Activated CD4-positive, alpha-beta T cell treated with anti-CD3 and anti-CD28 coated beads for 36 hours (primary cell): ENCODE results near the gene ZNF683. TPM values are rescaled to one million over a fixed set of nuclear protein-coding genes. Genes with fewer than 3 reads are reported as not detected.
A peak's percentile ranks its signal among the peaks of the same experiment; 100 is the strongest.
"Not testable (repeated sequence)": the region's sequence is repeated elsewhere in the genome, so short reads cannot be mapped to it uniquely, and the experiment has no call there.

Experiments used
- ATAC-seq: fragments of 200-7000 bp; cut with Tn5 transposase; one replicate; pipeline ENCODE4 v1.10.0; 2021; ENCODE audit warnings: mild to moderate bottlenecking, moderate library complexity
- CTCF ChIA-PET: fragments of 350-600 bp; sonication (Branson Sonifier 250); formaldehyde crosslinking; loops from one replicate; lab custom pipeline; 2021; ENCODE audit warnings: antibody characterized with exemption; lab: Charles Lee
- POLR2A ChIA-PET: fragments of 350-600 bp; sonication (Branson Sonifier 250); formaldehyde crosslinking; loops from one replicate; lab custom pipeline; 2021; ENCODE audit warnings: antibody characterized with exemption, inconsistent platforms; lab: Charles Lee
- DNase-seq: peaks from one replicate; pipeline ENCODE4 v3.0.0-alpha.2; 2020
- H3K27ac Mint-ChIP-seq: one replicate; pipeline ENCODE4 v1.8.0; 2021; ENCODE audit warnings: mixed read lengths
- H3K27me3 Mint-ChIP-seq: one replicate; pipeline ENCODE4 v1.8.0; 2021; ENCODE audit warnings: mixed read lengths
- H3K36me3 Mint-ChIP-seq: one replicate; pipeline ENCODE4 v1.8.0; 2021; ENCODE audit warnings: low read depth, mixed read lengths
- H3K4me1 Mint-ChIP-seq: one replicate; pipeline ENCODE4 v1.8.0; 2021; ENCODE audit warnings: mixed read lengths
- H3K4me3 Mint-ChIP-seq: one replicate; pipeline ENCODE4 v1.8.0; 2021; ENCODE audit warnings: mild to moderate bottlenecking, moderate library complexity, mixed read lengths
- H3K9me3 Mint-ChIP-seq: one replicate; pipeline ENCODE4 v1.8.0; 2021; ENCODE audit warnings: low read depth, mixed read lengths
- intact Hi-C, 2 experiments: fragments of 100-400 bp; cut with DNase I in 1 of 2; cut with micrococcal nuclease in 1 of 2; formaldehyde crosslinking; loops; one replicate each; pipeline versions ENCODE4 v1.14.2 to v1.15.1; 2022 to 2024; cut with DNase I, micrococcal nuclease
- total RNA-seq, 2 experiments: library from RNA; stranded (reverse); gene quantifications; one replicate each; pipeline ENCODE4 v1.2.3, GENCODE V29; 2021

The ZNF683 gene
- total RNA-seq, 2 experiments from 2014 or later: not detected

GRCh38 chr1:26385063-26385462 lies 12.5 kb upstream of the ZNF683 start:
- CTCF ChIA-PET, DNase-seq, H3K36me3 Mint-ChIP-seq, H3K4me3 Mint-ChIP-seq, H3K9me3 Mint-ChIP-seq, POLR2A ChIA-PET, intact Hi-C loops, ATAC-seq, H3K27me3 Mint-ChIP-seq, H3K27ac Mint-ChIP-seq: not testable (repeated sequence)
- H3K4me1 Mint-ChIP-seq: peaks cover 29% of the 10 kb centered on the region

GRCh38 chr1:26384076-26384475 lies 11.5 kb upstream of the ZNF683 start:
- Mint-ChIP-seq H3K36me3 (no peaks in the 10 kb centered on the region), H3K9me3 (no peaks in the 10 kb centered on the region), H3K4me1 (peaks cover 31% of the 10 kb centered on the region), H3K4me3 (no peak overlapping the region), H3K27ac (no peak overlapping the region), H3K27me3 (no peaks in the 10 kb centered on the region)
- DNase-seq: no peak
- no peak for ATAC-seq
- ChIA-PET POLR2A (no interaction called here), CTCF (no interaction called here)
- intact Hi-C loops: no loop called here

GRCh38 chr1:26378879-26379251 lies 6.3 kb upstream of the ZNF683 start:
- Mint-ChIP-seq H3K4me3 (no peak overlapping the region), H3K36me3 (no peaks in the 10 kb centered on the region), H3K27me3 (no peaks in the 10 kb centered on the region), H3K4me1 (peaks cover 55% of the 10 kb centered on the region), H3K27ac (no peak overlapping the region), H3K9me3 (no peaks in the 10 kb centered on the region)
- intact Hi-C loops: loop anchor here in 1 of 2 experiments (5.0 kb wide), 1 partner anchor 33 kb away; the partner anchor contains the start of gene LIN28A
- POLR2A ChIA-PET: interaction anchor here (1.0 kb wide), 1 partner anchor 774 kb away, joined by 3 read pairs; no protein-coding TSS in a partner anchor
- CTCF ChIA-PET: interaction anchor here (0.6 to 3.4 kb wide), 9 partner anchors 13 to 209 kb away, joined by 3 to 23 read pairs (median 4); partner anchors contain the start of genes CEP85 and ZNF593
- DNase-seq: no peak
- no peak for ATAC-seq

GRCh38 chr1:26378088-26378878 lies 5.7 kb upstream of the ZNF683 start:
- peak overlapping the region; percentile 36 for H3K4me3 Mint-ChIP-seq
- intact Hi-C loops: loop anchor here in 1 of 2 experiments (5.0 kb wide), 1 partner anchor 34 kb away; the partner anchor contains the start of gene LIN28A
- POLR2A ChIA-PET: interaction anchor here (1.0 kb wide), 1 partner anchor 775 kb away, joined by 3 read pairs; no protein-coding TSS in a partner anchor
- peak overlapping the region; percentile 47 for H3K27ac Mint-ChIP-seq
- peak; percentile 80 for DNase-seq
- no peaks in the 10 kb centered on the region for H3K9me3 Mint-ChIP-seq
- no peaks in the 10 kb centered on the region for H3K36me3 Mint-ChIP-seq
- CTCF ChIA-PET: interaction anchor here (0.6 to 3.4 kb wide), 13 partner anchors 12 to 503 kb away, joined by 3 to 23 read pairs (median 3); partner anchors contain the start of genes CEP85, PAQR7 and ZNF593
- H3K4me1 Mint-ChIP-seq: peaks cover 61% of the 10 kb centered on the region
- ATAC-seq: peak; percentile 95
- H3K27me3 Mint-ChIP-seq: no peaks in the 10 kb centered on the region

GRCh38 chr1:26376050-26376449 lies 3.5 kb upstream of the ZNF683 start:
- H3K36me3 Mint-ChIP-seq: no peaks in the 10 kb centered on the region
- no peak for DNase-seq
- CTCF ChIA-PET: interaction anchor here (0.6 to 1.5 kb wide), 4 partner anchors 12 to 206 kb away, joined by 3 to 9 read pairs (median 4); partner anchors contain the start of gene ZNF593
- H3K4me1 Mint-ChIP-seq: peaks cover 80% of the 10 kb centered on the region
- H3K27ac Mint-ChIP-seq: no peak overlapping the region
- intact Hi-C loops: loop anchor here in 1 of 2 experiments (5.0 kb wide), 1 partner anchor 36 kb away; the partner anchor contains the start of gene LIN28A
- POLR2A ChIA-PET: no interaction called here
- H3K9me3 Mint-ChIP-seq: no peaks in the 10 kb centered on the region
- ATAC-seq: no peak
- no peak overlapping the region for H3K4me3 Mint-ChIP-seq
- H3K27me3 Mint-ChIP-seq: no peaks in the 10 kb centered on the region

GRCh38 chr1:26375081-26375480 lies 2.5 kb upstream of the ZNF683 start:
- peak overlapping the region; percentile 76 for H3K27ac Mint-ChIP-seq
- ChIA-PET POLR2A (interaction anchor here (0.7 kb wide), 1 partner anchor 348 kb away, joined by 7 read pairs; no protein-coding TSS in a partner anchor), CTCF (interaction anchor here (0.6 to 3.6 kb wide), 6 partner anchors 11 to 126 kb away, joined by 3 to 13 read pairs (median 5); no protein-coding TSS in a partner anchor)
- intact Hi-C loops: loop anchor here in 1 of 2 experiments (5.0 kb wide), 1 partner anchor 37 kb away; the partner anchor contains the start of gene LIN28A
- no peak overlapping the region for H3K4me3 Mint-ChIP-seq
- H3K36me3 Mint-ChIP-seq: no peaks in the 10 kb centered on the region
- ATAC-seq: peak; percentile 7
- no peak for DNase-seq
- peaks cover 89% of the 10 kb centered on the region for H3K4me1 Mint-ChIP-seq
- H3K9me3 Mint-ChIP-seq: no peaks in the 10 kb centered on the region
- H3K27me3 Mint-ChIP-seq: no peaks in the 10 kb centered on the region

GRCh38 chr1:26374361-26374760 lies 1.8 kb upstream of the ZNF683 start:
- ChIA-PET CTCF (interaction anchor here (0.6 to 3.6 kb wide), 6 partner anchors 10 to 126 kb away, joined by 3 to 24 read pairs (median 6); no protein-coding TSS in a partner anchor), POLR2A (interaction anchor here (0.7 kb wide), 1 partner anchor 347 kb away, joined by 7 read pairs; no protein-coding TSS in a partner anchor)
- H3K27me3 Mint-ChIP-seq, H3K36me3 Mint-ChIP-seq, intact Hi-C loops, H3K9me3 Mint-ChIP-seq, ATAC-seq, H3K4me3 Mint-ChIP-seq: not testable (repeated sequence)
- peak; percentile 55 for DNase-seq
- Mint-ChIP-seq H3K27ac (peak overlapping the region; percentile 76), H3K4me1 (peaks cover 92% of the 10 kb centered on the region)

- no peaks in the 10 kb centered on the region for H3K9me3 Mint-ChIP-seq
- H3K36me3 Mint-ChIP-seq: no peaks in the 10 kb centered on the region
- POLR2A ChIA-PET: no interaction called here
- no peak for DNase-seq
- peak overlapping the region; percentile 76 for H3K27ac Mint-ChIP-seq
- H3K4me3 Mint-ChIP-seq: no peak overlapping the region
- no peak for ATAC-seq
- H3K4me1 Mint-ChIP-seq: peaks cover 88% of the 10 kb centered on the region
- intact Hi-C loops: no loop called here
- CTCF ChIA-PET: interaction anchor here (0.8 to 3.6 kb wide), 5 partner anchors 8 to 86 kb away, joined by 3 to 24 read pairs (median 6); no protein-coding TSS in a partner anchor
- H3K27me3 Mint-ChIP-seq: no peaks in the 10 kb centered on the region
These were observed 1.2 kb upstream of the ZNF683 start for GRCh38 chr1:26373789-26374188.

- POLR2A ChIA-PET: no interaction called here
- H3K9me3 Mint-ChIP-seq: no peaks in the 10 kb centered on the region
- no peak overlapping the region for H3K4me3 Mint-ChIP-seq
- no peaks in the 10 kb centered on the region for H3K36me3 Mint-ChIP-seq
- intact Hi-C loops: no loop called here
- DNase-seq (peak; percentile 44), ATAC-seq (no peak)
- H3K27ac Mint-ChIP-seq: peak overlapping the region; percentile 76
- peaks cover 83% of the 10 kb centered on the region for H3K4me1 Mint-ChIP-seq
- no peaks in the 10 kb centered on the region for H3K27me3 Mint-ChIP-seq
- CTCF ChIA-PET: interaction anchor here (0.8 to 3.6 kb wide), 4 partner anchors 9 to 44 kb away, joined by 5 to 24 read pairs (median 10); no protein-coding TSS in a partner anchor
These were observed 731 bp upstream of the ZNF683 start for GRCh38 chr1:26373281-26373680.

GRCh38 chr1:26372039-26372438 lies 511 bp downstream of the ZNF683 start:
- POLR2A ChIA-PET: interaction anchor here (0.6 kb wide), 1 partner anchor 84 kb away, joined by 5 read pairs; no protein-coding TSS in a partner anchor
- DNase-seq: no peak
- ATAC-seq: no peak
- intact Hi-C loops: no loop called here
- no peaks in the 10 kb centered on the region for H3K27me3 Mint-ChIP-seq
- no peak overlapping the region for H3K27ac Mint-ChIP-seq
- CTCF ChIA-PET: interaction anchor here (0.6 to 3.6 kb wide), 3 partner anchors 9 to 1871 kb away, joined by 3 to 24 read pairs (median 13); no protein-coding TSS in a partner anchor
- peaks cover 70% of the 10 kb centered on the region for H3K4me1 Mint-ChIP-seq
- H3K36me3 Mint-ChIP-seq: no peaks in the 10 kb centered on the region
- H3K4me3 Mint-ChIP-seq: no peak overlapping the region
- no peaks in the 10 kb centered on the region for H3K9me3 Mint-ChIP-seq
